Neural progenitor cell (in vitro differentiated cells): ENCODE data around the gene ZNF350.

Source experiments
- CTCF ChIP-seq: fragments of 200-600 bp; sonication (generic); IDR thresholded peaks from 2 replicates; pipeline ENCODE4 v1.5.1; 2017; ENCODE audit warnings: antibody characterized with exemption, mild to moderate bottlenecking
- EZH2 ChIP-seq: fragments of 200-600 bp; sonication (generic); IDR thresholded peaks from 2 replicates; pipeline ENCODE4 v1.6.1; 2017; ENCODE audit warnings: antibody characterized with exemption, mild to moderate bottlenecking, moderate library complexity
- EZH2phosphoT487 ChIP-seq: fragments of 200-600 bp; sonication (generic); IDR thresholded peaks from 2 replicates; pipeline ENCODE4 v1.6.1; 2017; ENCODE audit warnings: antibody characterized with exemption

GRCh38 chr19:51944798-51945552 lies 41.7 kb downstream of the ZNF350 start:
- TF ChIP-seq EZH2 (no peak), CTCF (no peak), EZH2phosphoT487 (no peak)
